ENCODE results near the gene INS.

Gene INS

DNA sequence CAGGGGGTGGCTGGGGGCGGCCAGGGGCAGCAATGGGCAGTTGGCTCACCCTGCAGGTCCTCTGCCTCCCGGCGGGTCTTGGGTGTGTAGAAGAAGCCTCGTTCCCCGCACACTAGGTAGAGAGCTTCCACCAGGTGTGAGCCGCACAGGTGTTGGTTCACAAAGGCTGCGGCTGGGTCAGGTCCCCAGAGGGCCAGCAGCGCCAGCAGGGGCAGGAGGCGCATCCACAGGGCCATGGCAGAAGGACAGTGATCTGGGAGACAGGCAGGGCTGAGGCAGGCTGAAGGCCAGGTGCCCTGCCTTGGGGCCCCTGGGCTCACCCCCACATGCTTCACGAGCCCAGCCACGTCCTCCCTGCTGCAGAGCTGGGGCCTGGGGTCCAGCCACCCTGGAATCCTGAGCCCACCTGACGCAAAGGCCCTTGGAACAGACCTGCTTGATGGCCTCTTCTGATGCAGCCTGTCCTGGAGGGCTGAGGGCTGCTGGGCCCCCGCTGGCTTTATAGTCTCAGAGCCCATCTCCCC is at the start of gene INS:
INS (minus strand) TSS at position 474 of the 524 bp plus-strand sequence; CDS start at position 236, 238 bp downstream.
- no peak for DNase-seq

GRCh38 chr11:2210366-2211112 is 49.5 kb upstream of the INS start:
- DNase-seq, result no peak

GRCh38 chr11:2209900-2210321 is 48.9 kb upstream of the INS start:
- no peak for DNase-seq

GRCh38 chr11:2209370-2209801 is 48.4 kb upstream of the INS start:
- no peak for DNase-seq

- DNase-seq, result no peak
Observed at GRCh38 chr11:2208691-2209369, 47.8 kb upstream of the INS start.

- DNase-seq, result no peak
Observed at GRCh38 chr11:2207773-2208621, 47.0 kb upstream of the INS start.

- DNase-seq, result no peak
Observed at GRCh38 chr11:2207212-2207611, 46.2 kb upstream of the INS start.

DNA sequence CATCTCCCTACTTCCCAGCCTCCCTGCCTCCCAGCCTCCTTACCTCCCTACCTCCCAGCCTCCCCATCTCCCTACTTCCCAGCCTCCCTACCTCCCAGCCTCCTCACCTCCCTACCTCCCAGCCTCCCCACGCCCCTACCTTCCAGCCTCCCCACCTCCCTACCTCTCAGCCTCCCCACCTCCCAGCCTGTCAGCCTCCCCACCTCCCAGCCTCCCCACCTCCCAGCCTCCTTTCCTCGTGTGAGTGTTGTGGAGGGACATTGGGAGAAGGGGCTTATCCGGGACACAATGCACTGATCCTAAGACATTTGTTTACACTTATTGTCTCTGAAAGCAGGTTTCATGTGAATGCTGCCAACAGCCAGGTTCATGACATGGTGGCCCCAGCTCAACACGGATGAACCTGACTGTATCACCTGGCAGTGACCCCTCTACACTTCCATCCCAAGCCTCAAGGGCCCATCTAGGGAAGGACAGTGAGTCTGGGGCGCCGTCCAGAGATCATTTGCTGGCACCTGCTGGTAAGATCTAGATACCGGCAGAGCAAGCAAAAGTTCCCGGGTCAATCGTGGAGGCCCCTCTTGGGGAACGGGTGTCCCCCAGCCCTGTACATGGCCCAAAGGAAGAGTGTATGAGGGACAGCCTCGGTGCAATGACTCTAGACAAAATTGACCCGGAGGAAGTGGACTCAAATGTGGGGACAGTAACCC is 45.1 kb upstream of the INS start:
- DNase-seq, result no peak

DNA sequence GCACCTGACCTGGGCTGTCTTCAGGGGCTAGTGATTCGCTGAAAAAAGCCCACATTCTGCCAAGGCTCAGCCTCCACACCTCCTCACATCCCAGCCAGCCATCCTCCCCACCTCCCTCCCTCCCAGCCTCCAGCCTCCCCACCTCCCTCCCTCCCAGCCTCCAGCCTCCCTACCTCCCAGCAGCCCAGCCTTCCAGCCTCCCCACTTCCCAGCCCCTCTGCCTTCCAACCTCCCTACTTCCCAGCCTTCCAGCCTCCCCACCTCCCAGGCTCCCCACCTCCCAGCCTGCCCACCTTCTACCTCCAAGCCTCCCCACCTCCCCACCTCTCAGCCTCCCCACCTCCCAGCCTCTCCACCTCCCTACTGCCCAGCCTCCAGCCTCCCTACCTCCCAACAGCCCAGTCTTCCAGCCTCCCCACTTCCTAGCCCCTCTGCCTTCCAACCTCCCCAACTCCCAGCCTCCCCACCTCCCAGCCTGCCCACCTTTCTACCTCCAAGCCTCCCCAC is 44.3 kb upstream of the INS start:
- DNase-seq, result no peak

GRCh38 chr11:2204361-2205213 is 43.6 kb upstream of the INS start:
- DNase-seq, result no peak

DNA sequence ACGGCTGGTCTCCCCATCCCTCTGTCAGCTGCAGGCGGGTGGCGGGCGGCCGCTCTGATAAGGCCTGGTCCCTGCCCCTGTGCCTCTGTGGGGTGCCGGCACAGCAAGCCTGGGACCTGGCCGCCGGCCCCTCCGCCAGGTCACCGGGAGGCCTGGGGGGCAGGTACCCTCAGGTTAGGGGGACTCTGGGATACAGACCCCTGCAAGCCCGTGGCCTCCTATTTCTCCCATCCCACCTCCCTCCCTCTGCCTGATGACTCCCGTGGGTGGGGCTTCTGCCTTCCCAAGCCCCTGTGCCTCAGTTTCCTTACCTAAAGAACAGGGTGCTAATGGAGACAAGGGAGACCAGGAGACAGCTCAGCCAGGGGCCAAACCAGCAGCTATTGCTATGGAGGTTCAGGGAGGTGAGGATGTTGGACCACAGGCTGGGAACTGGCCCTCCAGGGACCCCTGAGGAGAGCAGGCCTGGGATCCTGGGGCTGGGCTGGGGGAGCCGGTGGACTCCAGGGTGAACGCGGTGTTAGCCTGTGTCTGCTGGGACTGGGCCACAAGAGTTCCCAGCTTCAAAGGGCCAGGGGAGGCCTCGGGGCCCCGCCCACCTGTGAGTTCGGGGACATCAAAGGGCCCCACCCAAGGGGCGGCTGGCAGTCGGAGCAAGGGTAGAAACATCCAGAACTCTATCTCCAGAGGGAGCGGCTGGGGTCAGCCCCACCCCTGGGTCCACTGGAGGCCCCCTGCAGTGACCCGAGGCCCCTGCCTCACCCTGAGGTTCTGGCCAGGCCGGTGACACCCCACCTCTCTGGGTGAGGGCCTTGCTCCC is 42.6 kb upstream of the INS start:
- DNase-seq, result no peak

GRCh38 chr11:2202900-2203439 is 42.0 kb upstream of the INS start:
- DNase-seq, result no peak

- DNase-seq, result no peak
Observed at GRCh38 chr11:2202071-2202899, 41.3 kb upstream of the INS start.

DNA sequence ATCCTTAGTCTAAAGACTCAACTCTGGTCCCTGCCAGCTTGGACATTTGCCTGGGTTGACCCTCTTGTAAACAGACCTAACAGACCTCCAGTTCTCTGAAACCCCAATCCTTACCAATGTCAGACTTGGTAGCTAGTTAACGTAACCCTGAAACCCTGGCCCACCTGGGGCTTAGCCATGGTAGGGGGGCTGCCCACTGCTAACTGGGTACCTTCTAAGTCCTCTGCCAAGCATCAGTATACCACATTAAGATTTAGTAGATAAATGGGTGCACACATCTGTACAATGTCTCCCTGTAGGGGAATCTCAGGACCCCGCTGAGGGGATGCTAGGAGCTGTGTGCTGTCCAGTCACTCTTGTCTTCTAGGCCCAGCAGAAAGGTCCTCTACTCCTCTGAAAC is 40.5 kb upstream of the INS start:
- DNase-seq, result no peak

DNA sequence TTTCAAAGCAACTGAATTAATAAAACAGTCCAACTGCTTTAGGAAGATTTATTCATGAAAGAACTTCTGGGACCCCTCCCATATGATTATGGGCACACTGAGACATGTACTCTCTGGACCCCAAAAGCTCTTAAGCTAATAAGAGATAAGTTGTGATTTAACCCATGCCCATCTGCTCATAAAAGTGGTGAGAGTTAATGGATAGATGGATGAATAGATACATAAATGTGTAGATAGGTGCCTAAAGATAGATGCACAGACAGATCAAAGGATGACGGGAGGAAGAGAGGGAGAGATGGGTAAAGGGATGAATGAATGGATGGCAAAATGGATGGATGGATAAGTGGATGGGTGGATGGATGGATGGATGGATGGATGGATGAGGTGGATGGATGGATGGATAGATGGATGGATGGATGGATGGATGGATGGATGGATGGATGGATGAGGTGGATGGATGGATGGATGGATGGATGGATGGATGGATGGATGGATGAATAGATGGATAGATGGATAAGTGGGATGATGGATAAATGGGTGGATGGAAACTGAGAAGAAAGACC is 40.0 kb upstream of the INS start:
- no peak for DNase-seq

- DNase-seq, result no peak
Observed at GRCh38 chr11:2200536-2200935, 39.5 kb upstream of the INS start.

DNA sequence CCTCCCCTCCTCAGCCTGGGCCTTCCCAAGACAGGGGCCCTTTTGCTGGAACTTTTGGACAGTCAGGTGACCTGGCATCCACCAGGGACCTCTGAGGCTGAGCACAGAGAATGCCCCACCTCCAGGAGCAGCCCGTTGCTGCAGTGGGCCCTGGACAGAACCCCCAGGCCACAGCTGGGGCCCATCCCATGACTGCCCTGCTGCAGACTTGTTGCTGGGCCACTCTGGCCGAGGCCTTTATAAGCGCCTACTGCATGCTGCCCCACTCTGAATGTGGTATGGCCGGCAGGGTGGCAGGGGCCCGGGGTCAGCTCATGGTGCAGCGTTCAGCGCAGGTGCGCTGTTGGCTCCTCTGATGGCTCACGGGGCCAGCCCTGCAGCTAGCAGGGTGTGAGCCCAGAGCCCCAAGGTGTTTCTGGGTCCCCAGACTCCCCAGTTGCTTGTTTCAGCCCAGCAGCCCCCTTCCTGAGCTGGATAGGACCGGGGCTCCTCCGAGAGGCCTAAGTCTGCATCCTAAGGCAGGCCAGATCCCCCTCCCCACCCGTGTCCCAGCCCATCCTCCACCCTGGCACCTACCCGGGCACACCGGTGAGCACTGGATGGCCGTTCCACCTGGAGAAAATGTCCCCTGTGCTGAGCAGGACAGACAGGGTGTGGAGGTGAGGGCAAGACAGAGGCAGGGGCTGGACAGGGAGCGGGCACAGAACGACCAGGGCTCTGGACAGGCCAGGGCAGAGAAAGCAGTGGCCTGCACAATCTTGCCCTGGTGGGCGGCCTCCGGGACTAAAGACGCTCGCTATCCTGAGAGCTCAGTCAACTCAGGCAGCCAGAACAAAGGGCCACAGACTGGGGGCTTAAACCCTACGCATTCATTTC is 38.7 kb upstream of the INS start:
- DNase-seq, result no peak

Measured in activated naive CD4-positive, alpha-beta T cell (primary cell).